Stimulated activated CD8-positive, alpha-beta memory T cell treated with anti-CD3 and anti-CD28 coated beads, Interleukin-2, amount 100 ng/mL, for 48 hours (primary cell): ENCODE results near the gene RAB39A.

Experiments
- DNase-seq, 2 donors: peaks; one replicate each; pipeline ENCODE4 v3.0.0-alpha.2; 2020; ENCODE audit warnings: low read depth in 2 of 2

RAB39A gene

DNA sequence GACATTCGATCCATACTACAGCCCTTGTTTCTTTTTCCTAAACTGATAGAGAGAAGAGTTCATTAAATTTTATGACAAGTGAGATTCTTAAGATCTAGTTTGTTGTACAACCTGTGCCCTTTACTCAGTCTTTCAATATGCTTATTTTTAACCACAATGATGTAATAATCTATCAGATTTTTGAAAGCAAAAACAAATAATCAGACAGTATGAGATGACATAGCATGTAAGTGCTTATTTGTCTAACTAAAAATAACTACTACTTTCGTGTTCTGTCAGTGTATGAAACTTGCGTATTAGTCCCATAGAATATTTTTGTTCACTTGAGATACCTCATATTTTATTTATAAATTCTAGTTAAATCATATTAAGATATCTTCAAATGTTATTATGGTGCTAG, 33.2 kb downstream of the RAB39A start:
- no peak for DNase-seq

DNA sequence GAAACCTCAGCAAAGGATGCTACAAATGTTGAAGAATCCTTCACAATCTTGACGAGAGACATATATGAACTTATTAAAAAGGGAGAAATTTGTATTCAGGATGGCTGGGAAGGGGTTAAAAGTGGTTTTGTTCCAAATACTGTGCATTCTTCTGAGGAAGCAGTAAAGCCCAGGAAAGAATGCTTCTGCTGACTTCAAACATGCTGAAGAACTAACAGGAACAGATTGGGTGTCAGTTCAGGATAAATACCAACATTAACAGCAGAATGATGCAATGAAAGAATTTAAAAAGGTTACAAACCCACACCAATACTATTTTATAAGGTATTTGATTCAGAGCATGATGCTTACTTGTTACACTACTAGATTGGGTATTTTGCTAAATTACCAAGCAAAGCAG, 33.9 kb downstream of the RAB39A start:
- DNase-seq = no peak

DNA sequence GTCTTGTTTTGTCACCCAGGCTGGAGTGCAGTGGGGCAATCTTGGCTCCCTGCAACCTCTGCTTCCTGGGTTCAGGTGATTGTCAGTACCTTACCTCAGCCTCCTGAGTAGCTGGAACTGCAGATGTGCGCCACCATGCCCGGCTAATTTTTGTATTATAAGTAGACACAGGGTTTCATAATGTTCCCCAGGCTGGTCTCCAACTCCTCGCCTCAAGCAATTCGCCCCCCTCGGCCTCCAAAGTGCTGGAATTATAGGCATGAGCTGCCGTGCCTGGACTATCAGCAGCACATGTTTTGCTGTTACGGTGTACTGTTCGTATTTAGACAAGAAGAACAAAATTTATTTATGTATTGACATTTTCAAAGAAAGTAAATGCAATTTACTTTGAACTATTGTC, 34.8 kb downstream of the RAB39A start:
- DNase-seq = no peak

DNA sequence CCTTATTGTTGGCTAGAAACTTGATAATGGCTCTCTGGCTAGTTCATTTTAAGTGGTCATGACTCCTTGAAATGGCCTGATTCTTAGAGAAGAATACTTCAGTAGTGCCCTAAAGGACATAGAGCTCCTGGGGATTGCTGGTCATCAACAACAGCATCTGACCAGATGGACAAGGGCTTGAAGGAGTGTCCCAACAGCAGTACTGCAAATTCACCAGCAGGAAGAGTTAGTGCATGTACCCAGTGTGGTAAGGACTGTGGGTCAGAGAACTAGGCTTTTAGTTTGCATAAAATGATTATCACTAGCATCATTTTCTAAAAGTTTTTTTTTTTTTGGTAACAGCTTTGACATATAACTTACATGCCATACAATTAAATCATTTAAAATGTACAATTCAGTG, 41.0 kb downstream of the RAB39A start:
- no peak for DNase-seq

DNA sequence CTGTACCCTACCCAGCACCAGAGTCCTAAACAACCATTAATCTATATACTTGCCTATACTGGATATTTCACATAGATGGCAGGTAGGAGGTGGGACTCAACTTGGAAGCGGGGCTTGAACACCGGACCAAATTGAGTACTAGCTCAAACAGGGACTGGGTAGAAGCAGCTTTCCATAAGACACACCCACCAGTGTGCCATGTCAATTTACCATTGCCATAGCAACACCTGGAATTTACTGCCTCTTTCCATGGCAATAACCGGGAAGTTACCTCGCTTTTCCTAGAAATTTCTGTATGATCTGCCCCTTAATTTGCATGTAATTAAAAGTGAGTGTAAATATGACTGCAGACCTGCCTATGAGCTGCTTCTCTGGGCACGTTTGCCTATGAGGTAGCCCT, 41.8 kb downstream of the RAB39A start:
- no peak for DNase-seq

DNA sequence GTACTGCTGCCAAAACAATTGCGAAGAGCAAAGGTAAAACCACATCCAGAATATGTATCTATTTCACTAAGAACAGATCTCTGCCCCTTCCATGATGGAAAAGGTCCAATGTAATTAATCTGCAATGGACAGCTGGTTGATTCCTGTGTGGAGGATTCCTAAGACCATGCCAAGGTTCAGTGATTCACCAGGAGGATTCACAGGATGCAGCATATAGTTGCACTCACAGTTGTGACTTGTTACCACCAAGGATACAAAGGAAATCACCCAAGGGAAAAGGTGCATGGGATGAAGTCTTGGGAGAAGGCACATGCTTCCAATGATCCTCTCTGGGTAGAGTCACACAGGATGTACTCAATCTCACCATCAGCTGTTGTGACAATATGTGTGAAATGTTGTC, 45.4 kb downstream of the RAB39A start:
- DNase-seq = no peak

DNA sequence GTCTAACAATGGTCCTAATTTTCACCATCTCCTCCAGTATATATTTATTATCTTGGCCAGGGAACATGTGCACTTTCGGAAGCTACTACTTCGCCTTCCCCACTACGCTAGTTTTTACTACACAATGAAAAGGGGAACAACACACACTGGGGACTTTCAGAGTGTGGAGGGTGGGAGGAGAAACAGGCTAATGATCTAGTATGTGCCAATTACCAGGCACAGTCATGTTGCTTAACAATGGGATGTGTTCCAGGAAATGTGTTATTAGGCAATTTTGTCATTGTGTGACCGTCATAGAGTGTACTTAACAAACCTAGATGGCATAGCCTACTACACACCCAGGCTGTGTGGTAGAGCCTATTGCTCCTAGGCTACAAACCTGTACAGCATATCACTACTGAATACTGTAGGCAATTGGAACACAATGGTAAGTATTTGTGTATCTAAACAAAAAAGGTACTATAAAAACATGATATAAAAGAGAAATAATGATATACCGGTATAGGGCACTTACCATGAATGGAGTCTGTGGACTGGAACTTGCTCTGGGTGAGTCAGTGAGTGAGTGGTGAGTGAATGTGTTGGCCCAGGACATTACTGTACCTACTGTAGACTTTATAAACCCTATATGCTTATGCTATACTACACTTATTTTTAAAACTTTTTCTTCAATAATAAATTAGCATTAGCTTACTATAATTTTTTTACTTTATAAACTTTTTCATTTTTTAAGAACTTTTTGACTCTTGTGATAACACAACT, 60.3 kb downstream of the RAB39A start:
- no peak for DNase-seq

- DNase-seq = no peak
Observed at GRCh38 chr11:107991868-107992414, 63.7 kb downstream of the RAB39A start.

GRCh38 chr11:107996006-107996776, 67.9 kb downstream of the RAB39A start:
- no peak for DNase-seq

- DNase-seq = no peak
Observed at GRCh38 chr11:107998761-107999160, 70.5 kb downstream of the RAB39A start.

GRCh38 chr11:107999759-108000455, 71.7 kb downstream of the RAB39A start:
- DNase-seq = peak in 1 of 2 donors; percentile 10

DNA sequence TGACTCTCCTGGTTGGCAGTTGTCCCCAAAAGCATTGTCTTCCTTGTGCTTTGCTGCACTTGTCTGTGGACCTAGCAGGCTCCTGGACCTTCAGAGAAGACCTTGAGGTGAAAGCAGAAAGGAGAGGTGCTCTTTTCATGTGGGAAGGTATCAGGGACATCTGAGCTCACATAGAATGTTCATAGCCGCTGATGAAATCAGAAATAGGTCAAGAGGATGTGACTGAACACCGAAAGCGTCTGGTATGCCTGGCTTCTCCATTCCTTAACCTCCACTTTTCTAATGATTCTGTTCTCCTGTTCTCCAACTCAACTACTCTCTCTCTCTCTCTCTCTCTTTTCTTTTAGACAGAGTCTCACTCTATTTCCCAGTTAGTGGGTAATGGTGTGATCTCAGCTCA, 74.2 kb downstream of the RAB39A start:
- no peak for DNase-seq

DNA sequence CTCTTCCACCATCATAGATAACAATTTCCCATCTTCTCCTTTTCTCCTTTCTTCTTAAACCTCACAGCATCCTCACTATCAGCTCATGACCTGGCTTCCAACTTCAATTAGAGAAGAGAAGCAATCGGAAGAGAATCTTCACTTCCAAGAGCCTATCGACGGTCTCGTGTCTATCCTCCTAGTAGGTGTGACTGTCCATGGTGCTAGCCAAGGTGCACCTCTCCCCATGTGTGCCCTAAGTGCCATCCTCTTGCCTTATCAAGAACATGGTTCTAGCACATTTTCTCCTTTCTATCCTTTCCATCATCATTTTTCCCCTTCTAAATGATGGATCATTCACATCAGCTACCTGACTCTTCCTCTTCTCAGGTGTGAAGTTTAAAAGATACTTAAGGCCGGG, 75.4 kb downstream of the RAB39A start:
- DNase-seq = no peak

- DNase-seq = no peak
Observed at GRCh38 chr11:108007819-108008218, 79.6 kb downstream of the RAB39A start.

- peak; percentile 83 to 85 for DNase-seq
Observed at GRCh38 chr11:108008656-108009496, 80.6 kb downstream of the RAB39A start, which contains the start of gene CUL5. CUL5 (plus strand) TSS chr11:108008898; CDS start chr11:108009349, 451 bp downstream.

DNA sequence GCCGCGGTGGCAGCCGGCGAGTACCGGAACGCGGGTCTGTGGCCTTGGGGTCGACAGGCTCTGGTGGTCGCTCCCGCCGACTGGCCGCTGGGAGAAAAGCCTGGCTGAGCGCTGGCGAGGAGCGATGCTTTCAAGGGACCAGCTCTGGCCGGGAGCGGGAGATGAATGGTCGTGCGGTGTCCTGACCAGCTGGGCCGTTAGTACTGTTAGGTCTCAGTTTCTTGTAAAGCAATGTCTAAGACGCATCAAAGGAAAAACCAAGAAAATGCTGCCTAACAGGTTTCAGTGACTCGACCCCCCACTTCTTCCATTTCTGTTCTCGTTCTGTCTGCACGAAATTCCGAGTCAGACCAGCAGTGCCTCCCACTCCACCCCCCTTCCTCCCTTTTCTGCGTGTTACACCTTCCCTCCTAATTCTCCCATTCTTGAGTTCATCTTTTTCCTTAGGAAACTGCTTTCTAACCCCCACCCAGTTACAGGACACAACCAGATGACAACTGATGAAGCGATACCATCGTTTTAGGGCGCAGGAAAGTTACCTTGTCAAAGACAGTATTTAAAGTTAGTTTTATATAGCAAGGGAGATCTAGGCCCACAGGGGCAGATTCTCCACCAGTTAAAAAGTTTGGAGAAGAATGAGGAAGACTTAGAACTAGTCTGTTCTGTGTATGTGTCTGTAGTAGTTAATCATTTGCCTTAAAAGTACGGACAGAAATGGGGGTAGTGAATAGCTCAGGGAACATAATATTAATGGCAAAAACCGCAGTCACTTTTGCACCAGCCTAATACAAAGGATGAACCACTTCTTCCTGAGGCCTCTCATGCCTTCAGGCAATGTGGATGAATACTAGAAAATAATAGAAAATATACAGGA, 81.5 kb downstream of the RAB39A start:
- no peak for DNase-seq

DNA sequence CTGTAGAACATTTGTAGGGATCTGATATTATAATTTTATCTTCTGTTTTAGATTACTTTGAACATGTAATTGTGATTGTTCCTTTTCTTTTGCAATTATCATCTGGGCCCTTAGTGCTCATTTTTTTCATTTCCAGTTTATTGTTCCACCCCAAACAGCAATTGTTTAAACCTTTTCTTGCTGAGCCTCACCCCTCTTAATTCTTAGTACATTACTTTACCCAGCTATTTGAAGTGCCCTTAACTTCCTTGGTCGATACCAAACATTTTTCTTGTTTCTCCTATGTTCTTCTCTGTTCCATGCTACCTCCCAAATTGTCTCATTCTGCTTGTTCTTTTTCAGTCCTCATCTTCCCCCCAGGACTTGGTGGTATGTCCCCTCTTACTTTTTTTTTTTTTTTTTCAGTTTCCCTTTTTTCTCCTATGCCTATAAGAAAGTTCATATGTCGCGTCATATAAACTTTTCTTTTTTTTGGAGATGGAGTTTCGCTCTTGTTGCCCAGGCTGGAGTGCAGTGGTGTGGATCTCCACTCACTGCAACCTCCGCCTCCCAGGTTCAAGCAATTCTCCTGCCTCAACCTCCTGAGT, 84.0 kb downstream of the RAB39A start:
- no peak for DNase-seq
